ENCODE data around the gene DIS3L2.

DIS3L2 gene

GRCh38 chr2:232053777-232054176, 92.3 kb downstream of the DIS3L2 start:
- DNase-seq (ENCODE audit: low read depth in 2 of 2), result no peak

DNA sequence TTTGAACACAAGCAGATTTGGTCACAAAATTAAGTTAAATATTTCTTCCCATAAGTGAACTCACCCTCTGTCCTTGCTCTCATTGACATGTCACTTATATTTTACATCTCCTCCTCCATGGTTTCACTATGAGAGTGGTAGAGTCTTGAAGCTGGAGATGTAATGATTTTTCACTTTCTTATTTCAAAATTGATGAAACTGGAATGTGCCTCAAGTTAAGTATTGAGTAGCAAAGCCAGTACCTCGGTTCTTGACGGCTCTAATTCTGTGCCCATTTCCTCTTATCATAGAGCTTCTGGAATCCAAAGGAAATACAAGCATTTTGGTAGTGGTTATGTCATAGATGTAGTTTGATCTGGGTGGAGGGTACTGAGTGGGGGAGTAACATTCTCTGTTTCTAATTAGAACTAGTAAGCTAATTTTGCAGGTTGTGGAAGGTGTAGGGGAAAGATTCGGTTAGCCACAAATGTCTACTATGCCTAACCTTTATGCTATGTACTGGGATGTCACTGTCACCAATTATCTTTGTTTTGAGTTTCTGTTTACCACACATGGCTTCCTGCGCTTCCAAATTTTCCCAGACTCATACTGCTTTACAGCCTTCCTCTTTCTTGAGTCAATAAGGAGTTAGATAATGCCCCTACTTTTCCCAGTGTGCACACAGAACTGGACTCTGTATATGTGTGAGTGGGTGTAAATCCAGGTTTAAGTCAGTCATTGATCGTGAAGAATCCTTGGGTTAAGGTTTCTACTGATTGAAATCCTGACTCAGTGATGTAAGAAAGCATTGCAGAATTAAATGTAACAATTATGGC, 96.8 kb downstream of the DIS3L2 start:
- DNase-seq (ENCODE audit: low read depth in 2 of 2), result no peak

- no peak for DNase-seq (ENCODE audit: low read depth in 2 of 2)
Observed at GRCh38 chr2:232058931-232059330, 97.4 kb downstream of the DIS3L2 start.

DNA sequence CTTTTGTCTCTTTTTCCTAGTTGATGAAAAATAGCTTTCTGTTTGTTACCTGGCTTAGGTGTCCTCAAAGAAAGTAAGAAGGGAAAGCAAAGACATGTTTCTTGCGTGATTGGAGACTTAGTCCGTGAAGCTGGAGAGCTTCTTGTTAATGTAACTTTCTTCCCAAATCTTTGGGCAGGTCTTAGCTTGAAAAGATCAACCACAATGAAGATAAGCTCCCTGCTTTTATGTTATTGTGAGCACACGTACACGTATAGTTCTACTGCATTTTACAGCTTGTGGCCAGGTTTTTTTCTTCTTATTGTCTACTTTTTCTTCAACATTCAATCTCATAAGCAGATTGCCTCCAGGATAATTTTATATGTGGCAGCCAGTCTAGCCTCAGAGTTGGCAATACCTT, 99.8 kb downstream of the DIS3L2 start:
- no peak for DNase-seq (ENCODE audit: low read depth in 2 of 2)

GRCh38 chr2:232073026-232073425, 111.5 kb downstream of the DIS3L2 start:
- DNase-seq (ENCODE audit: low read depth in 2 of 2), result no peak

DNA sequence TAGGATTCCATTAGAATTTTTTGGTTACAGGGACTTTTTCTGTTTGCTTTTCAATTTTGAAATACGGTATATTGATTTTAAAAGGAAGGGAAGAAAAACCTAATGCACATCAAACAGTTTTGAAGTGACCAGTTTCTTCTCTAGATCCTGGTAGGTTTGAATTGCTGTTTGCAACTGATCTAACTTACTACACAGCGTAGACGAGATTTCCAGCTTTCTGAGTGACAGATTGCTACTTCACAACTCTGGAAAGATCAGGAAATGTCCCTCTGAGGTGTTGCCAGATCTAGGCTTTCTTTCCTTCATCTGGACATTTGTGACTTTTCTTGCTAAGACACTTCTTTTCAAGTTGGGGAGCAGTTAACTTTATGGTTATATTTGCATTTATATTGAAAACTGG, 112.2 kb downstream of the DIS3L2 start:
- DNase-seq (ENCODE audit: low read depth in 2 of 2), result no peak

DNA sequence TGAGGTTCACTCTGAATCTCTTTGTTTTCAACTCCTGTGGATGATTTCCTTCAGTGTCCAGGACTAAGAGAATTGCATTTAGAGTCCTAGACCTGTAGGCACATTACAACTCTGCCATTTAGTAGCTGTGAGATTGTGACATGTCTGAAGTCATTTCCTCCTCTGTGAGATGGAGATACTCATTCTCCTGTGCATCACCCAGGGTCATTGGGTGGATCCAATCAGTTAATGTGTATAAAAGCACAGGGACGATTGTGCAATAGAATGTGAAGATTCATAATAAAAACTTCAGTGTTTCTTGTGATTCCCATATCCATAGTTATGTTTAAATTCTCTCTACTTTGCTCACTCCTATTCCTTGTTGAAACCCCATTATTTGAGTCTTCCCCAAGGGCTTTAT, 113.6 kb downstream of the DIS3L2 start:
- no peak for DNase-seq (ENCODE audit: low read depth in 2 of 2)

DNA sequence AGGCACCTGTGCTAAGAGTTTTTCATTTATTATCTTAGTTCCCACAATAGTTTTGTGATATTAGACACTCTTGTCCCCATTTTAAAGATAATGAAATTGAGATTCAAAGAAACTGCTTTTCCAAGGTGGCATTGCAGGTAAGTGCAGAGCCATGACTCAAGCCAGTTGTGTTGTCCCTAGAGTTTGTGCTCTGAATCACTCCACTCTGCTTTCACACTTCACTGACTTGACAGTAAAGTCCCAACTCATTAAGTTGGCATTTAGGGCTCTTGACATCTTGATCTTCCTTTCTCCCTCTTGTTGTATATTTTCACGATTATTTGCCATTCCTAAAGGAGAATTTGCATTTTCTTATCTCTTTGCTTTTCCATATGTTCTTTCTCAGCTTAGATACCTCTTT, 114.3 kb downstream of the DIS3L2 start:
- DNase-seq (ENCODE audit: low read depth in 2 of 2), result no peak

- no peak for DNase-seq (ENCODE audit: low read depth in 2 of 2)
Observed at GRCh38 chr2:232076272-232076671, 114.8 kb downstream of the DIS3L2 start.

DNA sequence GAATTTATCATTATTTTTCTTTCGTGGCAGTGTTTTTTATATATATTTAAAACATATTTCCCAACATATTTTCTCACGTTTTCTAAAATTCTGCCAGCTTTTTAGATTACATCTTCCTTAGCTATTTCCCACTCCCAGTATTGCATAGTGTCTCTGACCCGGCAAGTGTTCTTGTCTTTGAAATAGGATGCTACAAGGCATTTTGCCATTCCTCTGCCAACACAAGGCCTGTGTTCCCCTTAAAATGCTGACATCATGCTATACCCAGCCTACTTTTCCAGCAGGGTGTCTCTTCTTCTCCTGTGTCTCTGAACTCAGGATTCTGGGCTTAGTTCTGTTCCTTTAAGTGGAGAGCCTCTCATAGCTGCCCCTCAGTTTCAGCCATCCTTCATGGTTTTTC, 115.2 kb downstream of the DIS3L2 start:
- DNase-seq (ENCODE audit: low read depth in 2 of 2), result no peak

GRCh38 chr2:232085164-232085563, 123.7 kb downstream of the DIS3L2 start:
- no peak for DNase-seq (ENCODE audit: low read depth in 2 of 2)

DNA sequence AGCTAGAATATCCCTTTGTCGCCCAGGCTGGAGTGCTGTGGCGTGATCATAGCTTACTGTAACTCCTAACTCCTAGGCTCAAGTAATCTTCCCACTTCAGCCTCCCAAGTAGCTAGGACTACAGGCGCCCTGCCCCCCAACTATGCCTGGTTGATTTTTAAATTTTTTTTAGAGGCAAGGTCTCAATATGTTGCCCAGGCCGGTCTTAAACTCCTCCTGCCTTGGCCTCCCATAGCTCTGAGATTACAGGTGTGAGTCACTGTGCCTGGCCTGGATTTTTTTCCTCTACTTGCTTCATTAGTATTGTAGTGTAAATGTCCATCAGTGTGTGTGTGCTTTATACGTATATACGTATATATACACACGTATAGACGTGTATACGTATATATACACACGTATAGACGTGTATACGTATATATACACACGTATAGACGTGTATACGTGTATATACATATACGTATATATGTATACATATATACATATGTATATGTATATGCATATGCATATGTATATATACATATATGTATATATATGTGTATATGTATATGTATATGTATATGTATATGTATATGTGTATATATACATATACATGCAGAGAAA, 124.4 kb downstream of the DIS3L2 start:
- no peak for DNase-seq (ENCODE audit: low read depth in 2 of 2)

GRCh38 chr2:232088771-232089170, 127.3 kb downstream of the DIS3L2 start:
- DNase-seq (ENCODE audit: low read depth in 2 of 2), result no peak

GRCh38 chr2:232094201-232094600, 132.7 kb downstream of the DIS3L2 start:
- DNase-seq (ENCODE audit: low read depth in 2 of 2), result no peak

DNA sequence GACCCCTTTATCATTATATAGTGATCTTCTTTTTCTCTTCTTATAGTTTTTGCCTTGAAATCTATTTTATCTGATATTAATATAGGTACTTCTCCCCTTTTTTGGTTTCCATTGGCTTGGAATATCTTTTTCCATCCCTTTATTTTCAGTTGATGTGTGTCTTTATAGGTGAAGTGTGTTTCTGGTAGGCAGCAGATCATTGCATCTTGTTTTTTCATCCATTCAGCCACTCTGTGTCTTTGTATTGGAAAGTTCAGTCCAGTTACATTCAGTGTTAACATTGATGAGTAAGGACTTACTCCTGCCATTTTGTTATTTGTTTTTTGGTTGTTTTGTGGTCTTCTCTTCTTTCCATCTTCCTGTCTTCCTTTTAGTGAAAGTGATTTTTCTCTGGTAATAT, 133.4 kb downstream of the DIS3L2 start:
- no peak for DNase-seq (ENCODE audit: low read depth in 2 of 2)

DNA sequence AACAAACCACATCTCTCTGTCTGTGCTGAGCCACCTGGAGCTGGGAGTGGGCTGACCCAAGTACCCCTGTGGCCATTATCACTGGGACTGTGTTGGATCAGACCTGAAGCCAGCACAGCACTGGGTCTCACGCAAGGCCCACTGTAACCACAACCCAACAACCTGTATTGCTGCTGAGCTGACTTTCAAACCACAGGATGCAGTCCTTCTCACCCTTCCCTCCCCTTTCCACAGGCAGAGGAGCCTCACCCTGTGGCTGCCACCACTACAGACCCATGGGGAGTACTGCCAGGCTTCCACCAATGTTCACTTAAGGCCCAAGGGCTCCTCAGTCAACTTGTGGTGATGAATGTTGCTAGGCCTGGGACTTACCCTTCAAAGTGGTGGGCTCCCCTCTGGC, 135.7 kb downstream of the DIS3L2 start:
- DNase-seq (ENCODE audit: low read depth in 2 of 2), result no peak

GRCh38 chr2:232097758-232098157, 136.2 kb downstream of the DIS3L2 start:
- no peak for DNase-seq (ENCODE audit: low read depth in 2 of 2)

DNA sequence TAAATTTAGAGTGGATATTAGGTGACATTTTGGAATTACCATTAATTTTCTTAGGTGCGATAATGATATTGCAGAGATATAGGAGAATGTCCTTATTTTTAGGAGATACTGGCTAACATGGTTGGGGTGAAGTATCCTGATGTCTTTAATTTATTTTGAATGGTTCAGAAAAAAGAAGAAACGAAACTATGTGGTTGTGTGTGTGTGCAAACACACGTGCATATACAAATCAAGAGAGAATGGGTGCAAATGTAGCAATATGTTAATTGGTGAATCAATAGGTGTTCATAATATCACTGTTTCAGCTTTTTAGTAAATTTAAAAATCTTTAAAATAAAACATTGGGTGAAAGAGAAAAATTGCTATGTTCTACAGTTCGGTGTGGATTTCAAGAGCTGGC, 140.9 kb downstream of the DIS3L2 start:
- no peak for DNase-seq (ENCODE audit: low read depth in 2 of 2)

GRCh38 chr2:232103140-232103737, 141.7 kb downstream of the DIS3L2 start:
- DNase-seq (ENCODE audit: low read depth in 2 of 2), result no peak

GRCh38 chr2:232104076-232104646, 142.6 kb downstream of the DIS3L2 start:
- DNase-seq (ENCODE audit: low read depth in 2 of 2), result no peak

- no peak for DNase-seq (ENCODE audit: low read depth in 2 of 2)
Observed at GRCh38 chr2:232111551-232111950, 150.0 kb downstream of the DIS3L2 start.

- no peak for DNase-seq (ENCODE audit: low read depth in 2 of 2)
Observed at GRCh38 chr2:232113821-232114220, 152.3 kb downstream of the DIS3L2 start.

Measured in stimulated activated CD8-positive, alpha-beta memory T cell treated with anti-CD3 and anti-CD28 coated beads, Interleukin-2, amount 100 ng/mL, for 1 hour (primary cell).